Bone marrow (tissue), 2 donors: Measurements from ENCODE around the gene JADE3.

Experiments
- DNase-seq, 2 donors: peaks; one replicate each; lab custom pipeline; 2025; lab: John Stamatoyannopoulos, UW

The JADE3 gene

DNA sequence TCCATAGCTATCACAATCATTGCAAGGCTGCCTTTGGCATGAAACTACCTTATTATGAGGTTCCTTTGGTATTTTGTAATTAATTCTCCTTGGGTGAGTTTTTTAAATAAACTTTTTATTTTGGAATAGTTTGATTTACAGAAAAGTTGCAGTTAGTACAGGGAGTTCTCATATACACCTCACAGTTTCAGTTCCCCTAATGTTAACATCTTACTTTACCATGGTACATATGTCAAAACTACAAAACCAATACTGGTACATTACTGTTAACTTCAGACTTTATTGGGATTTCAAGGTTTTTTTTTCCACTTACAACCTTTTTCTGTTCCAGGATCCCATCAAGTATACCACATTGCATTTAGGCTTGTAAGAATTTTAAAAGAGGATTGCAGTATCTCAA is 114.0 kb downstream of the JADE3 start:
- DNase-seq: no peak

DNA sequence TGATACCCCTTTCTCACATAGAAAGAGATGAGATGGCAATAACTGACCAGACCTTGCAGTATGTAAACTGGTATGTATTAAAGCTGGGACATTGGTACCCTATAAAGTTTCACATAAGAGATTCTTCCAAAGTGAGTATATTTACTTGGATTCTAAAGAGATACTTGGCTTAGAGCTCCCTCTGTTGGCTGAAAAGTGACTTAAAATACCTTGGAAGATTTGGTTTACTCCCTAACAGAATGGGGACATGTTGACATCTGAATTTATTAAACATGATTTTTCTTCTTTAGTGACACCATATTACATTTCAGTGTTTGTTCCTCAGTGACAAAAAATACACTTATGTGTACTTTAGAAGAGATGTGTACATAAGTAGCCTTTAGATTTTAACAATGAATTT is 118.1 kb downstream of the JADE3 start:
- DNase-seq: peak in 1 of 2 donors; percentile 55

DNA sequence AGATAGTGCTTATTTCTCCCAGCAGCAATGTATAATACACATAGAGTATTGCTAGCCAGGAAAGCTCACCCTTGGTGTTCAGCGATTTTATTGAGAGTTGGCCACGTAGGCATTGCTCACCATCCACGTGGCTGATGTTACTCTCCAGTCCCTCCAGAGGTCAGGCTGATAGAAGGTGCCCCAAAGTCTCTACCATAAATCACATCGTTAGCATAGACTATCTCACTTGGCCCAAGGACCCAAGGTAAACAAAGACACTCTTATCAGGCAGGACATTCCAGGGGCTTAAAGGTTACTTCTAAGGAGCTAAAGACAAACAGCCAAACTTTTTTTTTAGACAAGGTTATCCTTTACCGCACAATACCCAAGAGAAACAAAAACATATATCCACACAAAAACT is 135.8 kb downstream of the JADE3 start:
- no peak for DNase-seq

DNA sequence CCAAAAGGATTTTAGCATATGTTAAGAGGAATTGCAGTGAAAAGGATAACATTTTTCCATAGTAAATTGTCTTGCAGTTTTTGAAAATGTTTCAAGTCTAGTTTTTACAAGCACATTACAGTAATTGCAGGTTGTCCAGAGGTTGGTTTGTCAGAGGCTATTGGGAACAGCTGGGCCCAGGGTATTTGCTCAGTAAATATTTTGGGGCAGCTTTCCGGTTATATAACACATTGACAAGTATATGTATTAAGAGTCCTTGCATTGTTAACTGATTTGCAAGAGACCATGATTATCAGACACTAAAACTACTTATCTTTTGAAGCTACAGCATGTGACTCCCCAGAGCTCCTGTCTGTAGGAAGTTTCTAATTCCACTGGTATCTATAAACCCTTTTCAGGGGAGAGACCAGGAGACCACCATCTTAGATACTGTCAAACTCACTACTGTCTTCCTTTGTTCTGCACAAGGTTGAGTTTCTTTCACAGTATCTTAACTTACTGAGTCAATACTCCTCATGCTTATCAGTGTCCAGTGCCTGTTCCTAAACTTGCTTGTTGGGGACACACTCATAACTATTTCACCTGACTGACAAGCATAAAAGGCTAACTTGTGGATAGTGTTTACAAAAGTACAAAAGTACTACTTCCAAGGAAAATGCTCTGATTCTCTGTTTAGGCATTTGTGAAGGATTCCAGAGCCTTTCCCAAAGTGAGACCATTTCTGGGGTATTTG is 147.1 kb downstream of the JADE3 start:
- DNase-seq: no peak

DNA sequence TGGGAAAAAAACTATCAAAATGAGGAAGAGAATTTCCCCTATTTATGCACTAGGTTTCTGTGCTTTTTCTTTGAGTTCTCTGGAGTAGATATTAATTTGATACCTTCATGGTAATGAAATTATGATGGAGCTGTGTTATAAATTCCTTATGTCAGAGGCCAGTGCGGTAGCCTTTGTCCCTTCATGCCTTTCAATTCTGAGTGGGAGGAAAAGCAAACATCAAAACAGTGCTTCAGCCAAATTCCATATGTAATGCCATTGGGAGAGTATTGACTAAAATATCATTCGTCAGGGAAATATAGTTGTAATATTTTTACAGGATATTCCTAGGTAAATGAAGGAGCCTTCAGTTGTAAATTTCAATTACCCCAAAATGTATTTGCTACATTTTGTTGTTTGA is 148.5 kb downstream of the JADE3 start:
- DNase-seq: no peak

DNA sequence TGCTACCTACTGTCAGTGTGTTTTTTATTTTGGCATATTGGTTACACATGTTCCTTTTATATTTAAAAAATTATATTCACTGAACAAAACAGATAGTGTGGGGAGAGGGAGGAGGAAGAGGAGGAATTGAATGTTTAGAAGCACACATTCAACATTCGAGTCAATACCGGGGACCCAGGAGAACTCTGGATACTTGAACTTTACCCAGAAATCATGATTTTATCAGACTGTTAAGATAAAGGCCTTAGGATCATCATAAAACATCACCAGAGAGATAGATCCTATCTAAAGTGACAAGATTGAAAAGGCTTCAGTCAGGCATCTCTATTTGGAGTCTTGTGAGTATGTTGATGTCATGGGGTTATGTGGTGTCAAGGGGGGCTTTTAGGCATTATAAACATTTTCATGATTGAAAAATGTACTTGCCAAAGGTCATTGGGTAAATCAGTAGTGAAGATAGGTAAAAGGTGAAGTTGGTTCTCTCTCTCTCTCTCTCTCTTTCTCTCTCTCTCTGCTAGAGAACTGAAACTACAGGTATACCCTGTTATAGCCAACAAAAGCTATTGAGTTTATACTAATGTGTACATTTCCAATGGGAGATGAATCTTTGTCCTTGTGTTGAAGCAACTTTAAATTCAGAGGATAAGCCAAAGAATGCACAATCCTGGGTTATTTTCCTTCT is 149.2 kb downstream of the JADE3 start:
- no peak for DNase-seq

DNA sequence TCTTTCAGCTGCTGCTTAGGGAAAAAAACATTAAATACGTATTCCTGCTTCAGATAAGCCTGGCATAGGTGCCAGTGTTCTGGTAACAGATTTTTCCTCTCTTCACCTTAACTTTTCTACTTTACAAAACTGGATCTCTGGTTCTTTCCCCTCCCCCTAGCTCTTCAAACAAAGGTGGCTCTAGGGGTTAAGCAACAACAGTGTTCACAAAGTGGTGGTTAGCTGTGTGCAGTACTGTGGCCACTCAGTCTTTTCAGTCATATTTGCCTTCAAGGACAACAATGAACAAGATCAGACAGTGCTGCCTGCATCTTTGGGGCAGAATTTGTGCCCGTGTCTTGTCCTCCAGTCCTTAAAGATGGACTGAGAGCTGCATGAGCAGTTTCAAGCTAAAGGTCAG is 151.0 kb downstream of the JADE3 start:
- DNase-seq: no peak

DNA sequence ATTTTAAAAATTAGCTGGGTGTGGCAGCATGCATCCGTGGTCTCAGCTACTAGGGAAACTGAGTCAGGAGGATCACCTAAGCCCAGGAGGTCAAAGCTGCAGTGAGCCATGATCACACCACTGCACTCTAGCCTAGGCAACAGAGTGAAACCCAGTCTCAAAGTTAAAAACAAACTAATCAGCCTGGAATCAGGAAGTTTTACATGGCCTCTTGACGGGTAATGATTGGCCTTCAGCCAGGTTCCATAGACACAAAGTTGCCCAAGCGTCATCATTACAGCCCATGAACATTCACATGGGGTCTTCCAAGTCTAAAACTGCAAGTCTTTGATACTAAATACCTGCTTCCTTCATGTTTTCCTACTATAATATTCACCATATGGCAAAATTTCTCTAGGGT is 156.0 kb downstream of the JADE3 start:
- DNase-seq: no peak

DNA sequence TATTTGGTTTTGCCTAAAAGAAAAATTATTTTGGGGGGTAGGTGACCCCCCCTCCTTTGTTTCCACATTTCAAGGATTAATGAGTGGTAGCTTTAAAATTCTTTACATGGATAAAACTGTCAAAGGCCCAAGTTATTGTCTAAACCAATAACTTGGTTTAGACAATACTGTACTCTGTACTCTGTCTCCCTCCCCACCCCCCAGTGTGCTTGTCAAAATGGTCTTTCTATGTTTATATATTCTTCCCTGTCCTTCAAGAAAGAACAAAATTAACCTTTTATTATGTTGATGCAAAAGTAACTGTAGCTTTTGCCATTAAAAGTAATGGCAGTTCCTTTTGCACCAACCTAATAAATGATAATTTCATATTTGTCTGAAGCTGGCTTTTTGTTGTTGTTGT is 156.5 kb downstream of the JADE3 start:
- no peak for DNase-seq

DNA sequence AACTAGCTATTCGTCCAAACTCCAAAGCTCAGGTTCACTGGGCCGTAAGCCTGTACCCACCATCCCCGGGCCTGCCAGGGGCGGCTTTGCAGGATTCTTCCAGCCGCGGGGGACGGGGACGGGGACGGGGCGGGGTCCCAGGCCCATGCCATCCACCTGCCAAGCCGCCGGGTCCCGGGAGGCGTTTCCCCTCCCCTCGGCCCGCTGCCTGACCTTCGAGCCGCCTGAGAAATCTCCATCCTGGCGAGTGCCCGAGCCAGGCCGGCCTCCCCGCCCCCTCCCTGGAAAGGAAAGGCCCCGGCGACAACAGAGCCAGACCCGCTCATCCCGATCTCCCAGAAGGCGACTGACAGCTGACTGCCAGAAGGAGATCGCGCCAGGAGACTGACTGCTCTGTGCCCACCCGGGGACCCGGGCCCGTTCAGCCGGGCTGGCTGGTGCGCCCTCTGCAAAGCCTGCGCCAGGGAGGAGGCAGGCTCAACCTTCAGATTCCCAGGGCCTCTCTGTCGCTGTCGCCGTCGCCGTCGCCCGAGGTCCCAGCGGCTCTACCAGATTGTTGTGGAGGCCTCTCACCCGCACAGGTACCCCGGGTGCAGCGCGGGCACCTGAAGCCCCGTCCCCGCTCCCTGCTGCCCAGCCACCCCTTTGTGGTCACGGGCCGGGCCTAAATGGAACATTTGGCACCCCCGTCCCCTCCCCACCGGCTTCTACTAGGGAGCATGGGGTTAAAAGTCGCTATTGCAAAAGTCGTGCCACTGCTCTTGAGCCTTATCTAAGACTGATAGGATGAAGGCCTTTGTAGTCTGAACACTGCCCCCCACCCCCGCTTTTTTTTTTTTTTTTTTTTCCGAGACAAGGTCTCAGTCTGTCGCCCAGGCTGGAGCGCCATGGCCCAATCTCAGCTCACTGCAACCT is 166.2 kb downstream of the JADE3 start, which contains the start of gene RGN:
RGN (plus strand) TSS at position 315 of the 915 bp plus-strand sequence. CDS start 2,702 bp downstream, outside the sequence.
- no peak for DNase-seq

DNA sequence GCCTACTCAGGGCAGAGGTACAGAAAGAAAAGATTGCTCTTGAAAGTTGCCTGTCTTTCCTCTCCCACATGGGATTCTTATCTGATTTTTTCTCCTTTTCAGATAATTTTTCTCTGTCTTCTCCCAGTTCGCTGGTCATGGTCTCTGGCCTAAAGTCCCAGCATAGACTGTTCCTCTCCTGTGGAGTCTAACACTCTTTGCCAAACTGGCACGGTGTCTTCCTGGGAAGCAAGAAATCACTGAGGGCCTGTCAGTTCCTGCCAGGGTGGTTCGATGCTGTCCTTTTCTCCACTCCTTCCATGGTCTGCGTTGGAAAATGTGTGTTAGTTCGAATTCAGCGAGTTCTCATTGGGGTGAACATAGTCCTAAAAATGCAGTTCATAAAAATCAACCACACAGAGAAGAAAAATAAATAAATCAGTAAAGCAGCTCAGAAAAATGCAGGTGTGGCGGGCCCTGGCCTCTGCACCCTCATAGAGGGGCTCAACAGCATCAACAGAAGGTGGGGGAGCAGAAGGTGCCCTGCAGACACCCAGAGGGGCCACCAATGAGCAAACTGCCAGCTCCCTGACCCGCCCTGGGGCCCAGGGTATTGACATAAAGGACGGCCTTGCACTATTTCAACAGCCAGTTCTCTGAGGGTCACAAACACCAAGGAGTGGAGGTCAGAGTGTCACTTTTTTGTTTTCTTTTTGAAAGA is 168.1 kb downstream of the JADE3 start:
- no peak for DNase-seq

DNA sequence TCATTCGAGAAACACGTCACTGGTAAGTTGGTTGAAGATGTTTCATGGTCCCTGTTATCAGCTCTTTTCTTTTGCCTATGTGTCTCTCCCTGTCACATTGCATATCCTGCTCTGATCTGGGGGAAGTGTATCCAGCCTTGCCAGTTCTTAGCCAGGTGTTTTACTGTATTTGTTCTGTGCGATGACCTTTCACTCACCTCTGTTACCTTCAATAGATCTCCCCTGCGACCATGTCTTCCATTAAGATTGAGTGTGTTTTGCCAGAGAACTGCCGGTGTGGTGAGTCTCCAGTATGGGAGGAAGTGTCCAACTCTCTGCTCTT is 168.7 kb downstream of the JADE3 start:
- DNase-seq: no peak

DNA sequence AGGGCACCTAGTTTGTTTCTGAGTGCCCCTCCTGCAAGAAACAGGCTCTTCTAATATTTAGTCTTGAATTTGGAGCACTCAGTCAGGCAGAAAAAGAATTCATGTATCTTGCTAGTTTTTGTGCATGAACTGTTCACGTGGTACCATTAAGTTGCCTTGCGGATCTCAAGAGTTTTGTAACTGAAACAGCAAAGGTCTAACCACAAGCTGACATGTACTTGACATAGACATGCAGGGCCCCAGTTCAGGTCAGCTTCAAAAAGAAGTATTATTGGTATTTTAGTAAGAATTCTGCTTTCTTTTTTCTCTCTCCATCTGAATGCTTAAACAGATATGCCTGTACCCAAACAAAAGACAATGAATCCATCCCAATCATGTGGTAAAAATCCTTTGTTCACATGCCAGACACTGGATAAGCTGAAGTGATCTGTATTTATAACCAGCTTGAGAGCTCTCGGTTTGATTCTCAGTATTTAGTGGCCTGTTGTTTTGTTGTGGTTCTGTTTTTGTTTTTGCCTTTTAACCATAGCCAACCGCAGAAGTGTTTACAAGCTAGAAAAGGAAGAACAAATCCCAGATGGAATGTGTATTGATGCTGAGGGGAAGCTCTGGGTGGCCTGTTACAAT is 179.0 kb downstream of the JADE3 start:
- DNase-seq: no peak

DNA sequence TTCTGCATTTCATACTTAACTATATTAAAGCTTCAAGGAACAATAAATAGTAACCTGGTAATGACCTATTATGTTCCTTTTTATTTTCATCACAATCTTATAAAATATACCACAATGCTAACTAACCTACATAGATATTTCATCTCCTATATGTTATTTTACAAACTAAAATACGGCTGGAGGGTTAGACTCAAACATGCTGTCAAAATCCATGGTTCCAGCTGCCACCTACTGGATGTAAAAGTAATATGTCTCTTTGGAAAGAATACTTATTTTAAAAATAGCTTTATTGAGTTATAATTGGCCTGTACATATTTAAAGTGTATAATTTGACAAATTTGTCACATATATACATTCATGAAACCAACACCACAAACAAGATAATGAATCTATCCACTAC is 181.0 kb downstream of the JADE3 start:
- DNase-seq: peak in 1 of 2 donors; percentile 2

DNA sequence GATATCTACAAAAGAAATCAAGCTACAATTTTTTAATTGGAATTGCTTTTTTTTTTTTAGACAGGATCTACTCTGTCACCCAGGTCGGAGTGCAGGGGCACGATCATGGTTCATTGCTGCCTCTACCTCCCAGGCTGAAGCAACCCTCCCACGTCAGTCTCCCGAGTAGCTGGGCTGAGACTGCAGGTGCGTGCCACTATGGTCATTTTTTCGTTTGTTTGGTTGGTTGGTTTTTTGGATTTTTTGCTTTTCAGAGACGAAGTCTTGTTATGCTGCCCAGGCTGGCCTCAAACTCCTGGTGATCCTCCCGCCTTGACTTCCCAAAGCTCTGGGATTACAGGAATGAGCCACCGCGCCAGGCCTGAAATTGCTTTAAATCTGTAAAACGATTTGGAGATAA is 181.6 kb downstream of the JADE3 start:
- no peak for DNase-seq

DNA sequence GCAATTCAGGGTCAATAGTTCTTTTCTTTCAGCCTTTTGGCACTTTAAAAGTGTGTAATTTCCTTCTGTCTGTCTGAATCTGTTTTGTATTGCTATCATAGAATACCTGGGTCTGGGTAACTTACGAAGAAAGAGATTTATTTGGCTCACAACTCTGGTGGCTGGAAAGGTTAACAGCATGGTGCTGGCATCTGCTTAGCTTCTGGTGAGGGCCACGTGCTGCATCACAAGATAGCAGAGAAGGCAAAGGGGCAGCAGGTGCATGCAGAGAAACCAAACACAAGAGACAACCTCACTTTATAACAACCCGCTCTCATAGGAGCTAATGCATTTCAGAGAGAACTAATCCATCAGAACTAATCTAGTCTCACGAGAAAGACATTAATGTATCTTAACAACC is 184.8 kb downstream of the JADE3 start:
- no peak for DNase-seq

DNA sequence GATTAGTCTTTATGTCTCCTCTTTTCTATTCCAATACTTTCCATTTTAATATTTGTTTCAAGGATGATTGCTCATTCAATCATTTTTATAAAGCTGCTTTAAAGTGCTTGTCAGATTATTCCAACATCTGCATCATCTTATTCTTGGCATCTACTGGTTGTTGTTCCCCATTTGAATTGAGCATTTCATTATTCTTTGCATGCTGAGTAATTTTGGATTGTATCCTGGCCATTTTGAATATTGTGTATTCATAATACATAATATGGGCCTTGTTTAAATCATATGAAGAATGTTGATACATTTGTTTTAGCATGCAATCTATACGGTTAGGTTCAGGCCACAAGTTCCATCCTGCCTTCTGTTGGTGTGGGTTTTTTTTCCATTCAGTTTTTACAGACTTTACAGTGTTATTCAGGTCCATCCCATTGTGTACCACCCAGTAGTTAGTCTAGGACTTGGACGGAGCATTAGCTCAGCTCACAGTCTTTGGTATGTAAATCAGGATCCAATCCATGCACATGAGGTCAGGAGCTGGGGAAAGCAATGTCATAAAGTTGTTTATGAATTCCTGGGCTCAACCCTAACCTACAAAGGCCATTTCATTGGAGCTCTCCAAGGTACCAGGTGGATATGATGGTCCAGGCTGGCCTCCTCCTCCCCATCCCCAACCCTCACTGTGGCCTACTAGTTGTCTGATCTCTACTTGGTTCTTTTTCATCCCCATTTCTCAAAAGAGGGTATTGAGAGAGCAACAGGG is 186.3 kb downstream of the JADE3 start:
- no peak for DNase-seq

DNA sequence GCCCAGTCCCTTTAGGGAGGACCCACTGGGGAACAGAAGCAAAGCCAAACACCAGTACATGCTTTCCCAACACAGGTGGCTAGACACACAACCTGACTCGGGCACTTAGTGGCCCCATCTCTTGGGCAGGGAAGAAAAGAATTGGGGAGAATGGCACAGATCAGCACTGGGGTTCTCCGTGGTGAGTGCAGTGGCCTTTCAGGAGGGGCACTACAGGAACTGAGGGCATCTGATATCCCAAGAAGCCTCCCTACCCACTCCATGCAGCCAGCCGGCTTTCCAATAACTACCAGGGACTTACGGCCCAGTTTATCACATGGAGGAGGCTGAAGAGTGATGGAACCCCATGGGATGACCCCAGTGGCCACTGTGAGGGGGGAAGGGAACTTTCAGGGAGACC is 189.0 kb downstream of the JADE3 start:
- DNase-seq: no peak
